Gastroesophageal sphincter (tissue), 3 donors: ENCODE measurements around the gene PDLIM4.
A peak's percentile ranks its signal among the peaks of the same experiment; 100 is the strongest.

Experiments used
- EP300 ChIP-seq: sonication (generic); formaldehyde crosslinking; IDR thresholded peaks from one replicate; pipeline ENCODE4 v1.6.1; 2017; ENCODE audit warnings: antibody characterized with exemption, mild to moderate bottlenecking
- TF ChIP-seq, protein P1 (sequence below), 4 experiments: fragments of 200-600 bp in 2 of 4; fragments of 450-650 bp in 2 of 4; sonication (generic) in 1 of 4; IDR thresholded peaks; one replicate each; pipeline ENCODE4 v1.5.1; 2017 to 2019; ENCODE audit warnings: antibody characterized with exemption in 4 of 4, mild to moderate bottlenecking in 2 of 4, moderate library complexity in 2 of 4

- TF ChIP-seq, protein P1, sequence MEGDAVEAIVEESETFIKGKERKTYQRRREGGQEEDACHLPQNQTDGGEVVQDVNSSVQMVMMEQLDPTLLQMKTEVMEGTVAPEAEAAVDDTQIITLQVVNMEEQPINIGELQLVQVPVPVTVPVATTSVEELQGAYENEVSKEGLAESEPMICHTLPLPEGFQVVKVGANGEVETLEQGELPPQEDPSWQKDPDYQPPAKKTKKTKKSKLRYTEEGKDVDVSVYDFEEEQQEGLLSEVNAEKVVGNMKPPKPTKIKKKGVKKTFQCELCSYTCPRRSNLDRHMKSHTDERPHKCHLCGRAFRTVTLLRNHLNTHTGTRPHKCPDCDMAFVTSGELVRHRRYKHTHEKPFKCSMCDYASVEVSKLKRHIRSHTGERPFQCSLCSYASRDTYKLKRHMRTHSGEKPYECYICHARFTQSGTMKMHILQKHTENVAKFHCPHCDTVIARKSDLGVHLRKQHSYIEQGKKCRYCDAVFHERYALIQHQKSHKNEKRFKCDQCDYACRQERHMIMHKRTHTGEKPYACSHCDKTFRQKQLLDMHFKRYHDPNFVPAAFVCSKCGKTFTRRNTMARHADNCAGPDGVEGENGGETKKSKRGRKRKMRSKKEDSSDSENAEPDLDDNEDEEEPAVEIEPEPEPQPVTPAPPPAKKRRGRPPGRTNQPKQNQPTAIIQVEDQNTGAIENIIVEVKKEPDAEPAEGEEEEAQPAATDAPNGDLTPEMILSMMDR (IDR thresholded peaks at IDR 0.05): peak in 3 of 4 experiments; percentile 28 to 44 (median 43)
- no peak for TF ChIP-seq EP300
These were observed 35.5 kb upstream of the PDLIM4 start for GRCh38 chr5:132221781-132222648.
